IMR-90 (cell line): ENCODE data around the gene RAB12. TPM values are rescaled to one million over a fixed set of nuclear protein-coding genes. Genes with fewer than 3 reads are reported as not detected.

ENCODE experiments used
- ATAC-seq: fragments of 200-7000 bp; cut with Tn5 transposase; 2 replicates; pipeline ENCODE4 v1.9.1; 2020; ENCODE audit warnings: low read depth, mild to moderate bottlenecking, moderate library complexity
- BruUV-seq: library from RNA; stranded (reverse); fragments of 400-500 nt; replicated peaks from 2 replicates; lab custom pipeline; 2021; lab: Mats Ljungman, UMichigan
- CTCF ChIA-PET: fragments of 300-600 bp; formaldehyde crosslinking; extraction: SDS; loops from one replicate; lab custom pipeline; 2021; ENCODE audit warnings: antibody characterized with exemption; lab: Yijun Ruan, JAX
- POLR2A ChIA-PET: fragments of 300-600 bp; sonication (Branson Sonifier 250); formaldehyde crosslinking; loops from one replicate; lab custom pipeline; 2022; ENCODE audit warnings: antibody characterized with exemption; ENCODE audit not compliant: unreplicated experiment; lab: Charles Lee
- DNase-seq: peaks from one replicate; pipeline ENCODE4 v3.0.0; 2013
- H2AFZ ChIP-seq: replicated peaks from 2 replicates; pipeline ENCODE3; 2013; ENCODE audit warnings: low read length, mild to moderate bottlenecking; ENCODE audit not compliant: poor library complexity
- H2AK5ac ChIP-seq: 2 replicates; pipeline ENCODE4 v1.6.1; 2013; ENCODE audit warnings: low read depth, low read length, inconsistent platforms
- H2AK9ac ChIP-seq: replicated peaks from 2 replicates; pipeline ENCODE3; 2013; ENCODE audit warnings: mild to moderate bottlenecking, low read depth, low read length, moderate library complexity; ENCODE audit not compliant: poor library complexity
- H2BK120ac ChIP-seq: 2 replicates; pipeline ENCODE4 v1.6.1; 2013; ENCODE audit warnings: low read depth, low read length, inconsistent platforms
- H2BK15ac ChIP-seq: 3 replicates; pipeline ENCODE4 v1.6.1; 2013; ENCODE audit warnings: low read depth, low read length, inconsistent platforms
- H2BK20ac ChIP-seq: 2 replicates; pipeline ENCODE4 v1.6.1; 2013; ENCODE audit warnings: low read depth, mild to moderate bottlenecking, inconsistent platforms, low read length, moderate library complexity
- H2BK5ac ChIP-seq: 2 replicates; pipeline ENCODE4 v1.6.1; 2013; ENCODE audit warnings: mild to moderate bottlenecking, low read depth, low read length, inconsistent platforms; ENCODE audit not compliant: poor library complexity, severe bottlenecking
- H3K14ac ChIP-seq: replicated peaks from 2 replicates; pipeline ENCODE4 v1.6.1; 2013; ENCODE audit warnings: low read depth, low read length, inconsistent platforms
- H3K18ac ChIP-seq: 2 replicates; pipeline ENCODE4 v1.6.1; 2013; ENCODE audit warnings: low read depth, low read length, control low read depth
- H3K23ac ChIP-seq: 2 replicates; pipeline ENCODE4 v1.6.1; 2013; ENCODE audit warnings: low read depth, low read length, inconsistent platforms
- H3K27ac ChIP-seq: 2 replicates; pipeline ENCODE4 v1.5.1; 2013; ENCODE audit warnings: mild to moderate bottlenecking, control low read depth, low read length; ENCODE audit not compliant: insufficient read depth
- H3K27me3 ChIP-seq: 2 replicates; pipeline ENCODE4 v1.6.1; 2013; ENCODE audit warnings: low read length; ENCODE audit not compliant: control insufficient read depth, insufficient read depth
- H3K36me3 ChIP-seq: 2 replicates; pipeline ENCODE4 v1.6.1; 2013; ENCODE audit warnings: low read length, mixed read lengths; ENCODE audit not compliant: control insufficient read depth, insufficient read depth
- H3K4ac ChIP-seq: 2 replicates; pipeline ENCODE4 v1.6.1; 2013; ENCODE audit warnings: low read depth, low read length, inconsistent platforms
- H3K4me1 ChIP-seq: 2 replicates; pipeline ENCODE4 v1.6.1; 2013; ENCODE audit warnings: low read length, mixed read lengths; ENCODE audit not compliant: control insufficient read depth, insufficient read depth
- H3K4me2 ChIP-seq: 2 replicates; pipeline ENCODE4 v1.6.1; 2013; ENCODE audit warnings: low read depth, mild to moderate bottlenecking, control low read depth, low read length, moderate library complexity
- H3K4me3 ChIP-seq: 2 replicates; pipeline ENCODE4 v1.5.1; 2013; ENCODE audit warnings: low read depth, mild to moderate bottlenecking, control low read depth, low read length, moderate library complexity; ENCODE audit not compliant: insufficient read depth
- H3K56ac ChIP-seq: 2 replicates; pipeline ENCODE4 v1.6.1; 2013; ENCODE audit warnings: low read length, inconsistent platforms; ENCODE audit not compliant: insufficient read depth; ENCODE audit errors: extremely low read depth
- H3K79me1 ChIP-seq, 2 experiments: 2 replicates each; pipeline ENCODE4 v1.6.1; 2013; ENCODE audit warnings: low read length in 2 of 2, inconsistent platforms in 1 of 2, low read depth in 1 of 2
- H3K9ac ChIP-seq: 2 replicates; pipeline ENCODE4 v1.6.1; 2013; ENCODE audit warnings: low read depth, low read length, control low read depth
- H3K9me1 ChIP-seq: 2 replicates; pipeline ENCODE4 v1.6.1; 2013; ENCODE audit warnings: low read length, inconsistent platforms; ENCODE audit not compliant: insufficient read depth
- H3K9me3 ChIP-seq: 2 replicates; pipeline ENCODE4 v1.6.1; 2013; ENCODE audit warnings: low read length; ENCODE audit not compliant: control insufficient read depth, insufficient read depth
- H4K20me1 ChIP-seq: 2 replicates; pipeline ENCODE4 v1.6.1; 2013; ENCODE audit warnings: low read length, inconsistent platforms; ENCODE audit not compliant: insufficient read depth
- H4K5ac ChIP-seq: 2 replicates; pipeline ENCODE4 v1.6.1; 2013; ENCODE audit warnings: mild to moderate bottlenecking, low read depth, low read length, control low read depth
- H4K8ac ChIP-seq, 2 experiments: 2 replicates each; pipeline ENCODE4 v1.6.1; 2013; ENCODE audit warnings: low read depth in 2 of 2, low read length in 2 of 2, control low read depth in 1 of 2, inconsistent platforms in 1 of 2
- H4K91ac ChIP-seq: 2 replicates; pipeline ENCODE4 v1.6.1; 2013; ENCODE audit warnings: low read depth, low read length, inconsistent platforms; ENCODE audit not compliant: insufficient read depth
- FOS ChIP-seq: fragments of 150-350 bp; IDR thresholded peaks from 2 replicates; pipeline ENCODE4 v1.6.1; 2016; ENCODE audit warnings: low read depth, low read length
- MXI1 ChIP-seq: IDR thresholded peaks from 2 replicates; pipeline ENCODE4 v1.6.1; 2012; ENCODE audit warnings: low read depth, mild to moderate bottlenecking, low read length, moderate library complexity, borderline replicate concordance
- RAD21 ChIP-seq: IDR thresholded peaks from 2 replicates; pipeline ENCODE4 v1.6.1; 2012; ENCODE audit warnings: low read length, improper control_type of control experiment
- RFX5 ChIP-seq: IDR thresholded peaks from 2 replicates; pipeline ENCODE4 v1.8.0; 2012; ENCODE audit warnings: low read depth, mild to moderate bottlenecking, low read length, moderate library complexity
- WGBS, 2 experiments: methylation state at CpG; one replicate each; pipeline versions ENCODE4 v1.1.5 to v1.1.7; 2013; ENCODE audit warnings: missing lambda C conversion rate in 2 of 2; ENCODE audit not compliant: insufficient read length in 1 of 2; ENCODE audit errors: extremely low coverage in 2 of 2; 5-methylcytosine and 5-hydroxymethylcytosine counted together
- dilution Hi-C: fragments of 300-500 bp; cut with HindIII; formaldehyde crosslinking; loops from one replicate; pipeline ENCODE4 v1.14.3; 2018; ENCODE audit warnings: low sequenced_read_pairs; ENCODE audit not compliant: unreplicated experiment
- in situ Hi-C: fragments of 300-500 bp; cut with MboI; formaldehyde crosslinking; loops from 3 replicates; pipeline ENCODE4 v1.14.3; 2019; ENCODE audit warnings: low sequenced_read_pairs, inconsistent platforms, mixed read lengths
- intact Hi-C: fragments of 100-400 bp; cut with micrococcal nuclease; formaldehyde crosslinking; loops from 2 replicates; pipeline ENCODE4 v1.10.0; 2022
- polyA plus RNA-seq, 3 experiments: library from polyadenylated mRNA; depleted of rRNA; stranded (reverse); fragments of >200 nt; gene quantifications; 2 replicates each; pipeline ENCODE4 v1.2.3, GENCODE V29; 2012; ENCODE audit warnings: low replicate concordance in 1 of 3
- total RNA-seq: library from RNA; depleted of rRNA; stranded (reverse); fragments of >200 nt; gene quantifications from 2 replicates; pipeline ENCODE4 v1.2.3, GENCODE V29; 2012

Gene RAB12
- total and polyA plus RNA-seq, 2 of the 4 experiments (the other 2 are of a cell fraction): 14.9 to 19.2 TPM

GRCh38 chr18:8656232-8656631 is 47.0 kb downstream of the RAB12 start:
- no peak overlapping the region for H2BK5ac ChIP-seq
- H4K20me1 ChIP-seq: no peaks in the 10 kb centered on the region
- TF ChIP-seq MXI1: no peak
- no peak for TF ChIP-seq RAD21
- TF ChIP-seq RFX5: no peak
- TF ChIP-seq FOS: no peak
- DNase-seq: no peak
- H4K91ac ChIP-seq: no peak overlapping the region
- ATAC-seq: no peak
- H3K9ac ChIP-seq: no peak overlapping the region
- H4K5ac ChIP-seq: no peak overlapping the region
- H3K27me3 ChIP-seq: no peaks in the 10 kb centered on the region; the same call in 1 of the 2 replicates
- POLR2A ChIA-PET: no interaction called here
- H3K18ac ChIP-seq: no peak overlapping the region
- H2BK15ac ChIP-seq: peak overlapping the region; percentile 36; the same call in 1 of the 3 replicates
- H3K9me3 ChIP-seq: no peaks in the 10 kb centered on the region
- BruUV-seq: no TSS peak
- peaks cover 4% of the 10 kb centered on the region for H3K4me1 ChIP-seq
- H3K79me1 ChIP-seq: no peaks in the 10 kb centered on the region
- H2AK9ac ChIP-seq: peak overlapping the region; percentile 67
- in situ Hi-C loops (loop anchor here (5.0 kb wide), 1 partner anchor 331 kb away; no protein-coding TSS in a partner anchor), intact Hi-C loops (loop anchor here (10.0 kb wide), 1 partner anchor 149 kb away; no protein-coding TSS in a partner anchor), dilution Hi-C loops (no loop called here)
- CTCF ChIA-PET: interaction anchor here (5.1 kb wide), 1 partner anchor 332 kb away, joined by 19 read pairs; no protein-coding TSS in a partner anchor
- H3K9me1 ChIP-seq: peaks cover 2% of the 10 kb centered on the region; the same call in 1 of the 2 replicates
- H3K36me3 ChIP-seq: no peaks in the 10 kb centered on the region
- H3K4me2 ChIP-seq: no peak overlapping the region
- 0 out of 2 replicates have a peak overlapping the region, but pooled peaks have one; percentile 3 for H3K23ac ChIP-seq
- peak overlapping the region; percentile 43; the same call in 1 of the 2 replicates for H2AK5ac ChIP-seq
- no peak overlapping the region for H3K4ac ChIP-seq
- H3K14ac ChIP-seq: no peak overlapping the region
- no peak overlapping the region; a peak in 1 of 4 replicates for H4K8ac ChIP-seq
- WGBS, 2 experiments: 100% methylated on average over 1 of the region's 6 CpGs; no CpG with 5 or more reads in 1 of the 2 experiments
- H2BK20ac ChIP-seq: no peak overlapping the region
- H2AFZ ChIP-seq: peak overlapping the region; percentile 61
- peak overlapping the region; percentile 52 for H2BK120ac ChIP-seq
- H3K4me3 ChIP-seq: no peak overlapping the region
- H3K56ac ChIP-seq: no peak overlapping the region
- no peak overlapping the region for H3K27ac ChIP-seq
